NCI-H146 treated with DMSO at 0.1 percent for 48 hours (cell line): ENCODE measurements around the gene TIMM13.

Experiments used
- DNase-seq: peaks from one replicate; lab custom pipeline; 2025; ENCODE audit not compliant: unreplicated experiment; lab: John Stamatoyannopoulos, UW

The TIMM13 gene

GRCh38 chr19:2454962-2455850 is 27.8 kb upstream of the TIMM13 start:
- no peak for DNase-seq

- DNase-seq, result no peak
Measured at GRCh38 chr19:2454199-2454961, 27.0 kb upstream of the TIMM13 start.

GRCh38 chr19:2453431-2454025 is 26.1 kb upstream of the TIMM13 start:
- DNase-seq, result no peak

- DNase-seq, result no peak
Measured at GRCh38 chr19:2451741-2452140, 24.4 kb upstream of the TIMM13 start.

- no peak for DNase-seq
Measured at GRCh38 chr19:2451138-2451537, 23.8 kb upstream of the TIMM13 start.

- no peak for DNase-seq
Measured at GRCh38 chr19:2449019-2449418, 21.6 kb upstream of the TIMM13 start.

- DNase-seq, result no peak
Measured at GRCh38 chr19:2446381-2446780, 19.0 kb upstream of the TIMM13 start.

GRCh38 chr19:2444251-2445002 is 17.0 kb upstream of the TIMM13 start:
- no peak for DNase-seq

GRCh38 chr19:2443785-2444182 is 16.4 kb upstream of the TIMM13 start:
- no peak for DNase-seq

GRCh38 chr19:2443116-2443784 is 15.9 kb upstream of the TIMM13 start:
- DNase-seq, result no peak

GRCh38 chr19:2441096-2441752 is 13.8 kb upstream of the TIMM13 start:
- no peak for DNase-seq

- DNase-seq, result no peak
Measured at GRCh38 chr19:2440515-2440914, 13.1 kb upstream of the TIMM13 start.

GRCh38 chr19:2438178-2438577 is 10.8 kb upstream of the TIMM13 start:
- no peak for DNase-seq

- no peak for DNase-seq
Measured at GRCh38 chr19:2436926-2437325, 9.5 kb upstream of the TIMM13 start.

- no peak for DNase-seq
Measured at GRCh38 chr19:2436384-2436783, 9.0 kb upstream of the TIMM13 start.

- no peak for DNase-seq
Measured at GRCh38 chr19:2434721-2435265, 7.4 kb upstream of the TIMM13 start.

GRCh38 chr19:2434267-2434666 is 6.9 kb upstream of the TIMM13 start:
- DNase-seq, result no peak

- DNase-seq, result no peak
Measured at GRCh38 chr19:2433854-2434253, 6.5 kb upstream of the TIMM13 start.

- no peak for DNase-seq
Measured at GRCh38 chr19:2432131-2432848, 4.9 kb upstream of the TIMM13 start.
